GDM1 (cell line): ENCODE measurements around the gene ZNF845.
A peak's percentile ranks its signal among the peaks of the same experiment; 100 is the strongest.
"Not testable (repeated sequence)": the region's sequence is repeated elsewhere in the genome, so short reads cannot be mapped to it uniquely, and the experiment has no call there.

Source experiments
- DNase-seq: peaks from one replicate; lab custom pipeline; 2025; lab: John Stamatoyannopoulos, UW

Gene ZNF845

DNA sequence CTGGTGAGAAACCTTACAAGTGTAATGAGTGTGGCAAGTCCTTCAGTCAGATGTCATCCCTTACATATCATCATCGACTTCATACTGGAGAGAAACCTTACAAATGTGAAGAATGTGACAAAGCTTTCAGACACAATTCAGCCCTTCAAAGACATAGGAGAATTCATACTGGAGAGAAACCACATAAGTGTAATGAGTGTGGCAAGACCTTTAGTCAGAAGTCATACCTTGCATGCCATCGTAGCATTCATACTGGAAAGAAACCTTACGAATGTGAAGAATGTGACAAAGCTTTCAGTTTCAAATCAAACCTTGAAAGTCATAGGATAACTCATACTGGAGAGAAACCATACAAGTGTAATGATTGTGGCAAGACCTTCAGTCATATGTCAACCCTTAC lies 47.8 kb downstream of the ZNF845 start:
- DNase-seq = no peak

- no peak for DNase-seq
Measured at GRCh38 chr19:53388168-53388567, 54.6 kb downstream of the ZNF845 start.

DNA sequence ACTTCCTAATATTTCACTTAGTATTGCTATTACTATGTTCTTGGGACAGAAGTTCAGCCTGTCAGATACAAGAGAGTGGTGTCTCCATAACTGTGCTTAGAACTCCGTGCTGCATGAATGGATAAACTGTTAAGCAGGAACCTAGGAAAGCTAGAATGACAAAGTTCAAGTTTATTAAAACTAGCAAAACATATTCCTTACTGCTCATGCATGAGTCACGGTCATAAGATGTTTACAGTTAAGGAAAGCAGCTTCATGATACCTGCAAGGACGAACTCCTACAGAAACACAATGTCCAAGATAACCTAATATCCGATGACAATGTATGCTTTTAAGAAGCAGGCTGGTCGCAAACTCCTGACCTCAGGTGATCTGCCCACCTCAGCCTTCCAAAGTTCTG lies 55.4 kb downstream of the ZNF845 start:
- DNase-seq = no peak

GRCh38 chr19:53389571-53389970 lies 56.0 kb downstream of the ZNF845 start:
- no peak for DNase-seq

DNA sequence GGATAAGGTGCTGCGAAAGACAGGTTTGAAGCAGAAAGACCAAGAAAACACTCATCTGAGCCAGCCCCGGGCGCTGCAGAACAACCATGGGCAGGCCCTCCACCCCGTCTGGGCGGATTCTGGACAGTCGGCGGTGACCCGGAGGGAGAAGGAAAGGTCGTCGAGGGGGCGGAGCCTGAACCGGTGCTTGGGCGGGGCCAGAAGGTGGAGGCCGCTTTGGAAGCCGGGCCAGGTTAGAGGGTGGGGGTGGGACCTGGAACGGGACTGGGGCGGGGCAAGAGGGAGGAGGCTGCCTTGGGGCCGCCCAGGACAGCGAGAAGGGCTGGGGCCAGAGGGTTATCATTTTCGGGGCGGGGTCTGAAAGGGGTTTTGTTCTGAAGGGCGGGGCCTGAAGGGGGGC lies 56.4 kb downstream of the ZNF845 start:
- DNase-seq = no peak

DNA sequence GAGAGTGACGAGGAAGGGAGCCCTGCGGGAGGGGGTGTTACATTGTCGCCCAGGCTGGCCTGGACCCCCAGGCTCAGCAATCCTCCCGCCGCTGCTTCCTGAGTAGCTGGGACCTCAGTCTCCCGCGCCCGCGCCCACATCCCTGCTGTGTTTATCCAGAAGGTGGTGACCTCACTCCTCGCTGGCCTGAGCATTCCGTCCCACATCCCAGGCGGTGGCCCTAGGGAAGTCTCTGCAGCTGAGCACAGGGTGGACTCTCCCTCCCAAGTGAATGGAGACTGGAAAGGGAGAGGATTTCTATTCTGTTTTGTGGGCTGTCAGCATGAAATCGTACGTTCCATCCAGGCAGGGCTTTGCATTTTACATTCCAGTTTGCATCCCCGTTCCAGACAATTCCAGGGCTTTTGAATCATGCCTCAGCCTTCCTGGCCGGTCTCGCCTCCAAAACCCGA lies 61.0 kb downstream of the ZNF845 start:
- DNase-seq = no peak

GRCh38 chr19:53394974-53395839 lies 61.7 kb downstream of the ZNF845 start, which contains the start of gene ZNF765:
ZNF765 (plus strand) TSS chr19:53395149; CDS start chr19:53398016, 2,867 bp downstream.
- peak; percentile 83 for DNase-seq

DNA sequence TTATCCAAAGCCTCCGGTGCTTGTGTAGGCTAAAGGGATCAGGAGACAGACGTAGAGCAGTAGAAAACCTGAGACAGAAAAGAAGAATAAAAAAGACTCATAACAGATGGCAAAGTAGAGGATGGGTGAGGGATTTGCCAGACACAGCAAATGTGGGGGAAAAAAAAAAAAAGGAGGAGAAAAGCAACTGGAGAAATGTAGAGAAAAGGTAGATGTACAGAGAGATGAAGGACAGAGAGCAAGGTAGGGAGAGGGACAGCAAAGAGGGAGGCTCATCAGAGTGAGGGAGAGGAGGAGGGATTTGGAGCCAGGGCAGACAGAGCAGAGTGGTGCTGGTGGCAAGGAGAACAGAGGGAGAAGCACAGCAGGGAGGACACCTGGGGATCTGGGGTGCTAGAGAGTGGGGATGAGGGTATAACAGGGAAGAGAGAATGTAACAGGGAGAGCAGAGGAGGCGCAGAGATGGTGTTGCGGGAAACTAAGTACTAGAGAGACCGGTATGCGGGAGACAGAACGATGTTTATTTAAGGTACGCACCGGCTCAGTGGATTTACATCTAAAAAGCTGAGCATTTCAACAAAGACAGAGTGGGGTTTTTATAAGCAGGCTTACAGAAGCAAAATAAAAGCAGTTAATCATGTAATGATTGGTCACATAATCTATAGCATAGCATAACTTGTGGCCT lies 62.4 kb downstream of the ZNF845 start:
- DNase-seq = not testable (repeated sequence)

- DNase-seq = no peak
Measured at GRCh38 chr19:53396525-53396868, 62.9 kb downstream of the ZNF845 start.

GRCh38 chr19:53397918-53398317 lies 64.4 kb downstream of the ZNF845 start:
- not testable (repeated sequence) for DNase-seq
